Anterior cingulate cortex (tissue), 58 donors: ENCODE measurements around the gene PHF8.

Experiments used
- DNase-seq, 58 donors: peaks; one replicate each; lab custom pipeline; 2025; lab: John Stamatoyannopoulos, UW

PHF8 gene

GRCh38 chrX:54044126-54044876 is at the start of gene PHF8:
TSS of gene PHF8 (minus strand) at chrX:54044473. CDS start at chrX:54042728, 1,745 bp downstream.
- peak; percentile 23 to 94 (median 82) for DNase-seq

GRCh38 chrX:54093571-54093970 is 49.3 kb upstream of the PHF8 start:
- no peak for DNase-seq

- peak in 1 of 58 donors; percentile 5 for DNase-seq
Observed at GRCh38 chrX:54093159-54093558, 48.9 kb upstream of the PHF8 start.

- DNase-seq, result no peak
Observed at GRCh38 chrX:54090880-54091279, 46.6 kb upstream of the PHF8 start.

- no peak for DNase-seq
Observed at GRCh38 chrX:54089191-54089590, 44.9 kb upstream of the PHF8 start.

GRCh38 chrX:54087661-54088060 is 43.4 kb upstream of the PHF8 start:
- no peak for DNase-seq

GRCh38 chrX:54085666-54086065 is 41.4 kb upstream of the PHF8 start:
- DNase-seq, result no peak

GRCh38 chrX:54076903-54077302 is 32.6 kb upstream of the PHF8 start:
- DNase-seq, result no peak

GRCh38 chrX:54074826-54075225 is 30.6 kb upstream of the PHF8 start:
- DNase-seq, result no peak

GRCh38 chrX:54067766-54068165 is 23.5 kb upstream of the PHF8 start:
- DNase-seq, result no peak

GRCh38 chrX:54066841-54067240 is 22.6 kb upstream of the PHF8 start:
- no peak for DNase-seq

GRCh38 chrX:54064564-54064963 is 20.3 kb upstream of the PHF8 start:
- no peak for DNase-seq

GRCh38 chrX:54063361-54063760 is 19.1 kb upstream of the PHF8 start:
- no peak for DNase-seq

GRCh38 chrX:54049801-54050200 is 5.5 kb upstream of the PHF8 start:
- DNase-seq, result no peak

GRCh38 chrX:54048412-54048811 is 4.1 kb upstream of the PHF8 start:
- DNase-seq, result no peak

GRCh38 chrX:54045563-54046228 is 1.4 kb upstream of the PHF8 start:
- no peak for DNase-seq

- DNase-seq, result peak in 5 of 58 donors; percentile 14 to 36 (median 19)
Observed at GRCh38 chrX:54044877-54045338, 635 bp upstream of the PHF8 start.

GRCh38 chrX:54043541-54044125 is 640 bp downstream of the PHF8 start:
- DNase-seq, result peak in 32 of 58 donors; percentile 2 to 69 (median 30)

- DNase-seq, result peak in 2 of 58 donors; percentile 10 to 14
Observed at GRCh38 chrX:54043056-54043455, 1.2 kb downstream of the PHF8 start.

GRCh38 chrX:54042609-54043021 is 1.7 kb downstream of the PHF8 start:
- peak in 39 of 58 donors; percentile 0 to 40 (median 5) for DNase-seq

GRCh38 chrX:54030329-54030728 is 13.9 kb downstream of the PHF8 start:
- no peak for DNase-seq
